ENCODE data around the gene CELA2A. TPM values are rescaled to one million over a fixed set of nuclear protein-coding genes. Genes with fewer than 3 reads are reported as not detected.
"Not testable (repeated sequence)": the region's sequence is repeated elsewhere in the genome, so short reads cannot be mapped to it uniquely, and the experiment has no call there.

Gene CELA2A
- total RNA-seq, 1 donor from 2014 or later, result not detected

- intact Hi-C loops (cut with DNase I); DNase-seq (ENCODE audit: missing footprints); ATAC-seq: not testable (repeated sequence)
Observed at GRCh38 chr1:15458388-15458787, 1.9 kb downstream of the CELA2A start.

GRCh38 chr1:15459771-15460707, 3.5 kb downstream of the CELA2A start:
- DNase-seq (ENCODE audit: missing footprints) (no peak), ATAC-seq (no peak)
- intact Hi-C loops (cut with DNase I), result no loop called here

- intact Hi-C loops (cut with DNase I), result no loop called here
- DNase-seq (ENCODE audit: missing footprints) (no peak), ATAC-seq (no peak)
Observed at GRCh38 chr1:15460708-15461095, 4.2 kb downstream of the CELA2A start.

- intact Hi-C loops (cut with DNase I); DNase-seq (ENCODE audit: missing footprints); ATAC-seq: not testable (repeated sequence)
Observed at GRCh38 chr1:15463064-15463800, 6.7 kb downstream of the CELA2A start.

GRCh38 chr1:15463926-15464322, 7.4 kb downstream of the CELA2A start:
- DNase-seq (ENCODE audit: missing footprints); ATAC-seq; intact Hi-C loops (cut with DNase I): not testable (repeated sequence)

GRCh38 chr1:15465674-15466073, 9.1 kb downstream of the CELA2A start:
- no peak for DNase-seq (ENCODE audit: missing footprints)
- no peak for ATAC-seq
- intact Hi-C loops (cut with DNase I), result no loop called here

GRCh38 chr1:15466955-15467625, 10.6 kb downstream of the CELA2A start:
- ATAC-seq; intact Hi-C loops (cut with DNase I); DNase-seq (ENCODE audit: missing footprints): not testable (repeated sequence)

- DNase-seq (ENCODE audit: missing footprints) (no peak), ATAC-seq (no peak)
- intact Hi-C loops (cut with DNase I), result no loop called here
Observed at GRCh38 chr1:15468145-15468544, 11.6 kb downstream of the CELA2A start.

- ATAC-seq, result no peak
- no peak for DNase-seq (ENCODE audit: missing footprints)
- intact Hi-C loops (cut with DNase I), result no loop called here
Observed at GRCh38 chr1:15469361-15469760, 12.8 kb downstream of the CELA2A start.

- ATAC-seq; intact Hi-C loops (cut with DNase I): not testable (repeated sequence)
Observed at GRCh38 chr1:15469821-15470448, 13.4 kb downstream of the CELA2A start.

GRCh38 chr1:15471067-15471466, 14.5 kb downstream of the CELA2A start:
- intact Hi-C loops (cut with DNase I); ATAC-seq: not testable (repeated sequence)

More at GRCh38 chr1:15469821-15470448, 13.4 kb downstream of the CELA2A start:
- not testable (repeated sequence) for DNase-seq (ENCODE audit: missing footprints)

GRCh38 chr1:15471723-15472122, 15.2 kb downstream of the CELA2A start:
- intact Hi-C loops (cut with DNase I); ATAC-seq; DNase-seq (ENCODE audit: missing footprints): not testable (repeated sequence)

More at GRCh38 chr1:15471067-15471466, 14.5 kb downstream of the CELA2A start:
- DNase-seq (ENCODE audit: missing footprints), result not testable (repeated sequence)

- DNase-seq (ENCODE audit: missing footprints) (no peak), ATAC-seq (no peak)
- intact Hi-C loops (cut with DNase I), result no loop called here
Observed at GRCh38 chr1:15472587-15472986, 16.1 kb downstream of the CELA2A start.

GRCh38 chr1:15475752-15476314, 19.3 kb downstream of the CELA2A start, which contains the start of gene CELA2B:
TSS of gene CELA2B (plus strand) at chr1:15476104. CDS start at chr1:15476126, 22 bp downstream.
- DNase-seq (ENCODE audit: missing footprints), result no peak
- intact Hi-C loops (cut with DNase I), result no loop called here
- peak; percentile 20 for ATAC-seq

GRCh38 chr1:15476927-15477326, 20.4 kb downstream of the CELA2A start:
- intact Hi-C loops (cut with DNase I), result no loop called here
- ATAC-seq (no peak), DNase-seq (ENCODE audit: missing footprints) (no peak)

- ATAC-seq (no peak), DNase-seq (ENCODE audit: missing footprints) (no peak)
- intact Hi-C loops (cut with DNase I), result no loop called here
Observed at GRCh38 chr1:15477646-15478212, 21.2 kb downstream of the CELA2A start.

GRCh38 chr1:15479654-15480347, 23.3 kb downstream of the CELA2A start:
- ATAC-seq (no peak), DNase-seq (ENCODE audit: missing footprints) (no peak)
- intact Hi-C loops (cut with DNase I), result no loop called here
